Activated T-helper 17 cell treated with anti-CD3 and anti-CD28 coated beads, Interleukin-2, amount 50 U/mL, for 72 hours (primary cell): Measurements from ENCODE around the gene PCDH19. TPM values are rescaled to one million over a fixed set of nuclear protein-coding genes. Genes with fewer than 3 reads are reported as not detected.

Experiments
- ATAC-seq: fragments of 150-1000 bp; cut with Tn5 transposase; replicated peaks from 2 replicates; pipeline ENCODE4 v1.10.0; 2021; ENCODE audit warnings: mild to moderate bottlenecking, moderate library complexity
- H3K27ac Mint-ChIP-seq: one replicate; pipeline ENCODE4 v1.8.0; 2022; ENCODE audit warnings: mixed read lengths
- H3K27me3 Mint-ChIP-seq: one replicate; pipeline ENCODE4 v1.8.0; 2022; ENCODE audit warnings: mixed read lengths
- H3K36me3 Mint-ChIP-seq: one replicate; pipeline ENCODE4 v1.8.0; 2022; ENCODE audit warnings: low read depth, mild to moderate bottlenecking, mixed read lengths
- H3K4me1 Mint-ChIP-seq: one replicate; pipeline ENCODE4 v1.8.0; 2022; ENCODE audit warnings: mixed read lengths
- H3K4me3 Mint-ChIP-seq: one replicate; pipeline ENCODE4 v1.8.0; 2022; ENCODE audit warnings: mild to moderate bottlenecking, mixed read lengths
- H3K9me3 Mint-ChIP-seq: one replicate; pipeline ENCODE4 v1.8.0; 2022; ENCODE audit warnings: mixed read lengths
- total RNA-seq, 2 donors: library from RNA; stranded (reverse); gene quantifications; one replicate each; pipeline ENCODE4 v1.2.3, GENCODE V29; 2022

The PCDH19 gene
- total RNA-seq, 2 donors from 2014 or later = not detected

DNA sequence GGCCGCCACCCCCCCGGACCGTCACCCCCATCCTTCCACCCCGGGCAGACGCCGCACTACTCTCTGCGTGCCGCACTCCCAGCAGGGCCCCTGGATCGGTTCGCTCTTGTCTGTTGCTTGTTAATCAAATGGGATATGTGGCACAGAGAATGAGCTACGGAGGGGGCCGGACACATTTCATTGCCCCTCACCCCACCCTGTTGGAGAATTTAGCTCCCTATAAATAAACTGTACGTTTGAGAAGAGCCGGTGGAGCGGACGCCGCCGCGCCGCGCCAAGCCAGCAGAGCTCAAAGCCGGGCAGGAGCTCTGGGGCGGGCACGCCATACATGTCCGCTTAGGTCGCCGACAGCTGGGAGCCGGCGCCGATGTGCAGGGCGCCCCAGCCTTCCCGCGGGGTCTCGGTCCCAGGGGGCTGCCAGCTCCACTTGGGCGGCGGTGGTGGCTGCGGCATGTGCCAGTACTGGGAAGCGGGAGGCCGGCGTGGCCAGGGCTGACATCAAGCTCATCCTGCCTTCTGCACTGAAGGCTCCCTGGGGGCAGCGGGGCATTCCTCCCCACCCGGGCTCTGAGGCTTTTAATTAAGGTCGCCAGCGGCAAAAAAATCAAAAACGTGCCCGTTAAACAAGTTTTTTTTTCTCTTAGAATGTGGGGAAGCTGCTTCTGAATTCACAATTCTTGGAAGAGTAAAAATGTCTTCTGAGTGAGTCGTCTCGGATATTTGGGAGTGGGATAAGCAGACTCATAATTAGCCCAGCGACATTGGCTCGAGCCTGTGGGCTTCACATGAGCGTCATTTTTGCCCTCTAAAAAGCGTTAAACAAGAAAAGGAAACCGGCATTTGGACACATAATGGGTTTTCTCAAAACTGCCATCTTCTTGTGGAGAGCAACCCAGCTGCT is 1.1 kb upstream of the PCDH19 start:
- Mint-ChIP-seq H3K36me3 (no peaks in the 10 kb centered on the region), H3K4me3 (peak overlapping the region; percentile 64), H3K4me1 (peaks cover 5% of the 10 kb centered on the region), H3K27ac (no peak overlapping the region), H3K27me3 (peaks cover 20% of the 10 kb centered on the region), H3K9me3 (no peaks in the 10 kb centered on the region)
- ATAC-seq = no peak

- ATAC-seq = no peak
- H3K4me1 Mint-ChIP-seq = peaks cover 5% of the 10 kb centered on the region
- no peaks in the 10 kb centered on the region for H3K9me3 Mint-ChIP-seq
- no peaks in the 10 kb centered on the region for H3K36me3 Mint-ChIP-seq
- H3K27ac Mint-ChIP-seq = no peak overlapping the region
- H3K27me3 Mint-ChIP-seq = peaks cover 29% of the 10 kb centered on the region
- H3K4me3 Mint-ChIP-seq = peak overlapping the region; percentile 64
Observed at GRCh38 chrX:100408713-100409609, 1.1 kb downstream of the PCDH19 start.

DNA sequence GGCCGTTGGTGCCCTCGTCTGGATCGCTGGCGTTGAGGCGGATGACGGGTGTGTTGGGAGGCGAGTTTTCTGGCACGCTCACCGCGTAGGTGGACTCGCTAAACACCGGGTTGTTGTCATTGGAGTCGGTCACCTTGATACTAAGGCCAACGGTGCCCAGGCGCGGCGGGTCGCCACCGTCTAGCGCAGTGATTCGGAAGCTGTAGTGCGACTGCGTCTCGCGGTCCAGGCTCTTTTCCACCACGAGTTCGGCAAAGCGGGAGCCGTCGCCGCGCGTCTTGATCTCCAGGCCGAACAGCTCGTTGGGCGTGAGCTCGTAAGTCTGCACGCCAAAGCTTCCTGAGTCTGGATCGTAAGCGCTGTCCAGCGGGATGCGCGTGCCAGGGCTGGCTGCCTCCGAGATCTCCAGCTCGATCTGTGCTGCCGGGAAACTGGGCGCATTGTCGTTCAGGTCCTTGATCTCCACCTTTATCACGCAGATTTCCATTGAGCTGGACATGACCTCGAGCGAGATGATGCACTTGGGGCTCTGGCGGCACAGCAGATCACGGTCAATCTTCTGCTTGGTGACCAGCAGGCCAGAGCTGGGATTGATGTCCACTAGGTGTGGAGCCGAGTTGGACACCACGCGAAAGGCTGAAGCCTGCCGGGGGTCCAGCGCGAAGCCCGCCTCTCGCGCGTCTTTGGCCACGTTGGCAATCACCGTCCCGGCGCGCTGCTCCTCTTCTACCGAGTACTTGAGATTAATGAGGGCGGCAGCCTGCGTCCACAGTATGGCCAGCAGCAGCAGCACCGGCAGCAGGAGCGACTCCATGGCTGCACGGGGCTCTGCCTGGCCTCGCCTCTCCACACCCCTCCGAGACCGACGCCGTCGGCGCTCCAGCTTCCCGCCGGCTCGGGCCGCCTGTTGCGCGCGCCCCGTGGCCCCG is 2.0 kb downstream of the PCDH19 start:
- ATAC-seq = no peak
- Mint-ChIP-seq H3K4me1 (peaks cover 3% of the 10 kb centered on the region), H3K4me3 (no peak overlapping the region), H3K27ac (no peak overlapping the region), H3K36me3 (no peaks in the 10 kb centered on the region), H3K27me3 (peaks cover 30% of the 10 kb centered on the region), H3K9me3 (no peaks in the 10 kb centered on the region)

- H3K4me3 Mint-ChIP-seq = no peak overlapping the region
- H3K9me3 Mint-ChIP-seq = no peaks in the 10 kb centered on the region
- no peak for ATAC-seq
- no peaks in the 10 kb centered on the region for H3K4me1 Mint-ChIP-seq
- peaks cover 26% of the 10 kb centered on the region for H3K27me3 Mint-ChIP-seq
- no peak overlapping the region for H3K27ac Mint-ChIP-seq
- no peaks in the 10 kb centered on the region for H3K36me3 Mint-ChIP-seq
Observed at GRCh38 chrX:100407147-100407783, 2.8 kb downstream of the PCDH19 start.

DNA sequence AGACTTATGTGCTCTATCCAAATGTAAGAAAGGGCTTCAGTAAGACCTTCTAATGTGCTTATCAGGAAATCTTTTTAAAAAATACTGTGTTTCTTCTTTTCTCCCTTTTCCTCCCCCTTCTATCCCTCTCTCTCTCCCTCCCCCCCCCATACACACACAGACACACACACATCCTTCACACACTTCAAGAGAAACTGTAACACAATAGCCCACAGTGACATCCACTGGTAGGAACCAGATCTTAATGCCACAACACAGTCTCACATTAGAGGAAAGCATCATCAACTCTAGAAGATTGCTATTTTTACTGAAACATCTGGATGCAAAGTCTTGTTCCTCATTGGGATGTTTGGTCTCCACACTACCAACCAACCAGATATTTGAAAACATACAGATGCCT is 4.6 kb downstream of the PCDH19 start:
- no peak overlapping the region for H3K27ac Mint-ChIP-seq
- no peak for ATAC-seq
- peaks cover 23% of the 10 kb centered on the region for H3K27me3 Mint-ChIP-seq
- no peaks in the 10 kb centered on the region for H3K9me3 Mint-ChIP-seq
- no peaks in the 10 kb centered on the region for H3K36me3 Mint-ChIP-seq
- no peaks in the 10 kb centered on the region for H3K4me1 Mint-ChIP-seq
- no peak overlapping the region for H3K4me3 Mint-ChIP-seq

- Mint-ChIP-seq H3K4me1 (no peaks in the 10 kb centered on the region), H3K36me3 (no peaks in the 10 kb centered on the region), H3K27ac (no peak overlapping the region), H3K9me3 (no peaks in the 10 kb centered on the region), H3K4me3 (no peak overlapping the region), H3K27me3 (peaks cover 23% of the 10 kb centered on the region)
- no peak for ATAC-seq
Observed at GRCh38 chrX:100404851-100405250, 5.2 kb downstream of the PCDH19 start.

DNA sequence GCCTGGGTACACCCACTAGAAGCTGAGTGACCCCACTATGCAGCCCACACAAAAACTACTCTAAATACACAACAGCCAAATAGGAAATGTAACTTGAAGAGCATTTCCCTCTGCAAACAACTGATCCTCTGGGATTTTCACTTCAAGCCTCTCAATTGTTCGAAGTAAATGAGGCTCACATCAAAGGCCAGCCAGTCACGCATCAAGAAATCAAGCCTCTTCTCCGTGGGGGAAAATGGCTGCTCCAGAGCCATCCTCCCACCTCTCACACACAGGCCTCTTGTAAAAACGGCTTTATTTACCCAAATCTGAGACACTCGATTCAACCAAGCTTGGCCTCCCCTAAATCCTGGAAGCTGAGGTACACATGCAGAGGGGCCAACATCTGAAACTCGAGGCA is 14.3 kb downstream of the PCDH19 start:
- Mint-ChIP-seq H3K4me3 (no peak overlapping the region), H3K27me3 (peaks cover 5% of the 10 kb centered on the region), H3K4me1 (no peaks in the 10 kb centered on the region), H3K9me3 (no peaks in the 10 kb centered on the region), H3K27ac (no peak overlapping the region), H3K36me3 (no peaks in the 10 kb centered on the region)
- ATAC-seq = no peak

- Mint-ChIP-seq H3K4me3 (no peak overlapping the region), H3K9me3 (no peaks in the 10 kb centered on the region), H3K27me3 (no peaks in the 10 kb centered on the region), H3K27ac (no peak overlapping the region), H3K36me3 (no peaks in the 10 kb centered on the region), H3K4me1 (no peaks in the 10 kb centered on the region)
- no peak for ATAC-seq
Observed at GRCh38 chrX:100381619-100382018, 28.5 kb downstream of the PCDH19 start.

DNA sequence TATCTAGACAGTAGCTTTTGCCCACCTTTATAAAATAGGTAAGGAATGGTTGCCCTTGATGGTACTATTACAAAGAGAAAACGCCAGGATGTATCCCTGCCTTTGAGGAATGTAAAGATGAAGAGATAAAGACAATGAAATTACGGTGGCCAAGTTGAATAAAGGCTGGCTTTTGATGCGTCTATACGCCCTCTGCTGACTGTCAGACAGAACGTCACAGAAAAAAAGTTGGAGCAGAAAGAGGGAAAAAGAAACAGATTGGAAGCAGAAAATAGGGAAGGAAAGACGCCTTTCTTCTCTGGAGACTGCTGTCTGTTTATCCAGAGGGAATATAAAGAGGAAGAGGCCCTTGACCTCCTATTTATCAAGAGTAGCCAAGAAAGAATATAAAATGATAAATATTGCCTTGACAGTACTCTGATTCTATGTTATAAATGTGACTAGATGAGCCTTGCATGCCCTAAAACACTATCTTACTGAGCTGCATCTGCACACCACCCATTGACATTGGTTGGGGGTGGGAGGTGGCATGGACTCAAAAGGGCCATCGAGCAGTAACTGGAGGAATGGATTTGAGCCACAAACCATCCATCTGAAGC is 30.6 kb downstream of the PCDH19 start:
- no peaks in the 10 kb centered on the region for H3K27me3 Mint-ChIP-seq
- no peaks in the 10 kb centered on the region for H3K4me1 Mint-ChIP-seq
- no peak for ATAC-seq
- H3K27ac Mint-ChIP-seq = no peak overlapping the region
- no peaks in the 10 kb centered on the region for H3K36me3 Mint-ChIP-seq
- H3K9me3 Mint-ChIP-seq = no peaks in the 10 kb centered on the region
- H3K4me3 Mint-ChIP-seq = peak overlapping the region; percentile 34

DNA sequence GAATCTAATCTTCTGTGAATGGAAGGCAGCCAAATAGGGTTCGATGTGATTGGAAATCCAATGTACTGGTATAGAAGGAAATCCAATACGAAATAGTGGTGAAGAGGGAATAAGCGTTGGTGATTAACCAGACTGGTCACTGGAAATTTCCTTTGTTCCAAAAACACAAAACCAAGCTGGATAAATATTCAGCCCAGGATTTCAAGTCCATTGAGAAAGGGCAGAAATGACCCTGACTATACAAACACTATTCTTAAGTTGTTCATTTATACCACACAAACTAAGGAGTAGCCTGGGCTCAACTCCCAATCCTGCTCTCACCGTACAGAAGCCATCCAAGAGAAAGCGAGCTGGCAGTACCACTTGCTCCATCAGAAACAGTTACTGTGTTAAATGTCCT is 32.2 kb downstream of the PCDH19 start:
- Mint-ChIP-seq H3K27me3 (no peaks in the 10 kb centered on the region), H3K36me3 (no peaks in the 10 kb centered on the region), H3K9me3 (no peaks in the 10 kb centered on the region), H3K4me3 (no peak overlapping the region), H3K4me1 (no peaks in the 10 kb centered on the region), H3K27ac (no peak overlapping the region)
- no peak for ATAC-seq

DNA sequence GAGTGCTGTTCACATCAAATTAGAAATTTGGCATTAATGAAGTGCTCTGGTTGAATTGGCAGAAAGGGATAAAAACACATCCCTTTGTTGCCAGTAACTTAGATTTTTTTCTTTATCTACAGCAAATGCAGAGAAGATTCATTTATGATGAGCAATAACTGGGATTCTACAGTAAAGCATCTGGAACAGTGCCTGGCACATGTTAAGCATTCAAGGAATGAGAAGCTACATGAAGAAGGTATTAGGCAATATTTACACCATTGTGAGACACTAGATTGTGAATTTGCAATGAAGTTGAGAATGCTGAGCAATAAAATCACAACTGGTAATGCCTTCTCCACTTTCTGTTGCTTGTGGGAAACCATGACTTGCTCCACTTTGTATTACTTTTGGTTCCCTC is 33.5 kb downstream of the PCDH19 start:
- no peaks in the 10 kb centered on the region for H3K9me3 Mint-ChIP-seq
- H3K4me1 Mint-ChIP-seq = no peaks in the 10 kb centered on the region
- H3K27me3 Mint-ChIP-seq = no peaks in the 10 kb centered on the region
- no peak overlapping the region for H3K4me3 Mint-ChIP-seq
- no peaks in the 10 kb centered on the region for H3K36me3 Mint-ChIP-seq
- ATAC-seq = no peak
- H3K27ac Mint-ChIP-seq = no peak overlapping the region

DNA sequence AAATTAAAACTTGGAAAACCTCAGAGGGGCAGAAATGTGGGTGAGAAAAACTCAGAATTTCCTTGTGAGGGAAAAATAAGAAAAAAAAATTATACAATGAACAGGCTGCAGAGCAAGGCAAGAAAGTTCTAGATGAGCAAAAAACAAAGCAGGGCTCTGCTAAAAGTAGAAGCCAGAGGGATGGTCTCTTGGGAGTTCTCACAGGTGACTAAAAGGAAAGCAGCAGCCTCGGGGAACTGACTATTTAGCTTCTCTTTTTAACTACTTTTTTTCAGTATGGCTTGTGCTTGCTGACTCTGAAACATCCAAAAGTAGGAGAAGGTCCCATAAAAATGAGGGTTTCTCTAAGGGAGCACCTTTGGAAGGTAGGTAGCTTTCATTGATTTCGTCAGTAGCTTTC is 36.4 kb downstream of the PCDH19 start:
- no peak for ATAC-seq
- H3K27ac Mint-ChIP-seq = no peak overlapping the region
- no peaks in the 10 kb centered on the region for H3K27me3 Mint-ChIP-seq
- no peaks in the 10 kb centered on the region for H3K9me3 Mint-ChIP-seq
- H3K36me3 Mint-ChIP-seq = no peaks in the 10 kb centered on the region
- H3K4me1 Mint-ChIP-seq = no peaks in the 10 kb centered on the region
- H3K4me3 Mint-ChIP-seq = no peak overlapping the region

GRCh38 chrX:100368167-100368566 is 41.9 kb downstream of the PCDH19 start:
- ATAC-seq = no peak
- H3K27me3 Mint-ChIP-seq = no peaks in the 10 kb centered on the region
- H3K4me3 Mint-ChIP-seq = no peak overlapping the region
- H3K4me1 Mint-ChIP-seq = no peaks in the 10 kb centered on the region
- no peaks in the 10 kb centered on the region for H3K9me3 Mint-ChIP-seq
- no peak overlapping the region for H3K27ac Mint-ChIP-seq
- no peaks in the 10 kb centered on the region for H3K36me3 Mint-ChIP-seq
